Osteocyte (in vitro differentiated cells): Measurements from ENCODE around the gene DCUN1D3. TPM values are rescaled to one million over a fixed set of nuclear protein-coding genes. Genes with fewer than 3 reads are reported as not detected.

Experiments
- DNase-seq: peaks from one replicate; pipeline ENCODE4 v3.0.0; 2021; ENCODE audit warnings: mixed read lengths; ENCODE audit not compliant: unreplicated experiment; ENCODE audit errors: extremely low spot score
- H3K27ac Mint-ChIP-seq: one replicate; pipeline ENCODE4 v1.8.0; 2021; ENCODE audit warnings: mild to moderate bottlenecking, mixed read lengths; ENCODE audit not compliant: unreplicated experiment
- H3K27me3 Mint-ChIP-seq: one replicate; pipeline ENCODE4 v1.8.0; 2021; ENCODE audit warnings: mixed read lengths; ENCODE audit not compliant: unreplicated experiment
- H3K36me3 Mint-ChIP-seq: one replicate; pipeline ENCODE4 v1.8.0; 2021; ENCODE audit warnings: mixed read lengths; ENCODE audit not compliant: unreplicated experiment
- H3K4me1 Mint-ChIP-seq: one replicate; pipeline ENCODE4 v1.8.0; 2021; ENCODE audit warnings: mixed read lengths; ENCODE audit not compliant: unreplicated experiment
- H3K4me3 Mint-ChIP-seq: one replicate; pipeline ENCODE4 v1.8.0; 2021; ENCODE audit warnings: mild to moderate bottlenecking, moderate library complexity, mixed read lengths; ENCODE audit not compliant: unreplicated experiment
- H3K9me3 Mint-ChIP-seq: one replicate; pipeline ENCODE4 v1.8.0; 2021; ENCODE audit warnings: mixed read lengths; ENCODE audit not compliant: unreplicated experiment
- CTCF ChIP-seq: fragments of 200-600 bp; sonication (generic); IDR thresholded peaks from 2 replicates; pipeline ENCODE4 v1.5.0; 2021; ENCODE audit warnings: antibody characterized with exemption, mild to moderate bottlenecking, moderate library complexity
- total RNA-seq: library from RNA; stranded (reverse); gene quantifications from 2 replicates; pipeline ENCODE4 v1.2.1, GENCODE V29; 2021

DCUN1D3 gene
- total RNA-seq, 1 donor from 2014 or later: 19.3 TPM

- Mint-ChIP-seq H3K4me1 (peaks cover 60% of the 10 kb centered on the region), H3K9me3 (no peaks in the 10 kb centered on the region), H3K4me3 (peak overlapping the region; percentile 87), H3K27me3 (no peaks in the 10 kb centered on the region), H3K36me3 (peaks cover 9% of the 10 kb centered on the region), H3K27ac (peak overlapping the region; percentile 99)
- no peak for TF ChIP-seq CTCF
- DNase-seq: no peak
Measured at GRCh38 chr16:20899477-20900298, 470 bp downstream of the DCUN1D3 start.

- Mint-ChIP-seq H3K36me3 (peaks cover 9% of the 10 kb centered on the region), H3K27ac (peak overlapping the region; percentile 99), H3K27me3 (no peaks in the 10 kb centered on the region), H3K9me3 (no peaks in the 10 kb centered on the region), H3K4me3 (peak overlapping the region; percentile 87), H3K4me1 (peaks cover 54% of the 10 kb centered on the region)
- TF ChIP-seq CTCF: no peak
- no peak for DNase-seq
Measured at GRCh38 chr16:20899071-20899470, 1.1 kb downstream of the DCUN1D3 start.

- DNase-seq: no peak
- Mint-ChIP-seq H3K9me3 (no peaks in the 10 kb centered on the region), H3K4me3 (peak overlapping the region; percentile 87), H3K4me1 (peaks cover 42% of the 10 kb centered on the region), H3K36me3 (peaks cover 9% of the 10 kb centered on the region), H3K27ac (peak overlapping the region; percentile 99), H3K27me3 (no peaks in the 10 kb centered on the region)
- TF ChIP-seq CTCF: no peak
Measured at GRCh38 chr16:20897922-20898321, 2.2 kb downstream of the DCUN1D3 start.

GRCh38 chr16:20897253-20897897, 2.8 kb downstream of the DCUN1D3 start:
- H3K27ac Mint-ChIP-seq: peak overlapping the region; percentile 99

More at GRCh38 chr16:20897253-20897897, 2.8 kb downstream of the DCUN1D3 start:
- no peak for TF ChIP-seq CTCF
- DNase-seq: no peak
- Mint-ChIP-seq H3K9me3 (no peaks in the 10 kb centered on the region), H3K4me1 (peaks cover 38% of the 10 kb centered on the region), H3K4me3 (no peak overlapping the region), H3K36me3 (peaks cover 10% of the 10 kb centered on the region), H3K27me3 (no peaks in the 10 kb centered on the region)
